K562 (cell line): ENCODE results near the gene LUM.

ENCODE experiments used
- FOXA1 ChIP-seq: fragments of 450-650 bp; IDR thresholded peaks from 2 replicates; pipeline ENCODE4 v1.6.1; 2016; ENCODE audit warnings: mild to moderate bottlenecking, borderline replicate concordance
- MYC ChIP-seq, 2 experiments: fragments of 250-450 bp in 1 of 2; sonication (Bioruptor Pico) in 1 of 2; IDR thresholded peaks; 2 replicates each; pipeline versions ENCODE4 v1.5.1 to v1.6.1; 2012 to 2021; ENCODE audit warnings: low read depth in 2 of 2, borderline replicate concordance in 1 of 2, improper control_type of control experiment in 1 of 2, low read length in 1 of 2, mild to moderate bottlenecking in 1 of 2, moderate library complexity in 1 of 2

DNA sequence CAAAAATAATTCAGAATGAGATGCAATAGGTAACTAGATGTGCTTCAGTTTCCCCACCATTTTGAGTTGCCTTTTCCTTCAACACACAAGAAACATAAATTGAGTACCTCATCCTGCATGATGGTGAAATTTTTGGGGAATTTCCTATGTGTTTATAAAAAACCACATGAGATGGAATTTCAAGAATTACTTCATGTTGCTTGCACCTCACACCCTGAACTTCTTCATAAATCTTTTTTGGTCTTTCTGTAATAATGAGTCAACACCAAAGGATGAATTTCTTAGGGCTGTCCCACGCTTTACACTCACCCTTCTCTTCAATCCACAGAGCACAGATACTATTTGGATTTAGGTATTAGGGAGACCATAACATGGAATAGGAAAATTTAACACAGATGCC lies 22.6 kb upstream of the LUM start:
- TF ChIP-seq FOXA1 (no peak), MYC (IDR thresholded peaks at IDR 0.05; ENCODE audit: low read depth, low read length) (no peak), MYC (CRISPR knock-in tag; IDR thresholded peaks at IDR 0.05; ENCODE audit: borderline replicate concordance, low read depth) (no peak)
